ENCODE results near the gene STOX2. TPM values are rescaled to one million over a fixed set of nuclear protein-coding genes. Genes with fewer than 3 reads are reported as not detected.

STOX2 gene
- total RNA-seq, 1 donor from 2014 or later, result 9.4 TPM

DNA sequence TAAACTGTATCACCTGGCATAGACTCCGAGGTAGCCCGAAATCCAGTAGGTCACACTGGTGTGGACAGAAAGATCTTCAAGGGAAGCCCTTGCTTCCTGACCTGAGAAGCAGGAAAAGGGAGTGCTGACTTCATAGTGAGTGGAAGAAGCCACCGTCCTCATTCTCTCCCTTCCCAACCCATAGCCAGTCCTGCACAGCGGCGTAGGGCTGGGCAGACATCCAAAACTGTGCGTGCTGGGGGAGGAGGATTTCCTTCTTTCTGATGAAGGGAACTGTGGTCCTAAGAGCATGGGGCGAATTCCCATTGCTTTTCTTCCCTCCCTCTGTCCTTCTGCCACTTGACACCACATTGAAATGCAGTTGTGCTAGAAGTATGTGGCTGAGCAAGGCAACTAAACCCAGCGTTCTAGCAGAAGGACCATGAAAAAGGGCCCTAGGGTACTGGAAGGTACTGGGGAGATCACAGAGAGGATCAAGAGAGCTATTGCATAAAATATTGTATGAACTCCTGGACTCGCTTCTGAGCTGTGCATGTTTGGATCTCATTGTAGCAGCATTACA is 66.9 kb downstream of the STOX2 start:
- no peak overlapping the region for H3K4me3 ChIP-seq (ENCODE audit: low read length in 3 of 3)
- no peak overlapping the region for H3K27ac ChIP-seq (ENCODE audit: low read depth, low read length)
- H3K27me3 ChIP-seq (ENCODE audit: control insufficient read depth in 3 of 3, insufficient read depth in 3 of 3, low read length in 3 of 3), result no peaks in the 10 kb centered on the region

DNA sequence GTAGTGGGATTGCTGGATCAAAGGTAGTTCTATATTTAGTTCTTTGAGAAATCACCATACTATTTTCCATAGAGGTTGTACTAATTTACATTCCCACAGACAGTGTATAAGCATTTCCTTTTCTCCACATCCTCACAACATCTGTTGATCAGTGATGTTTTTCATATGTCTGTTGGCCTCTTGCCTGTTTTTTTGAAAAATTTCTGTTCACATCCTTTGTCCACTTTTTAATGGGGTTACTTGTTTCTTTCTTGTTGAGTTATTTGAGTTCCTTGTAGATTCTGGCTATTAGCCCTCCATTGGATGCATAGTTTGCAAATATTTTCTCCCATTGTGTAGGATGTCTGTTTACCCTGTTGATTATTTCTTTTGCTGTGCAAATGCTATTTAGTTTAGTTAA is 72.6 kb downstream of the STOX2 start:
- no peak overlapping the region for H3K4me3 ChIP-seq (ENCODE audit: low read length in 3 of 3)
- no peaks in the 10 kb centered on the region for H3K27me3 ChIP-seq (ENCODE audit: control insufficient read depth in 3 of 3, insufficient read depth in 3 of 3, low read length in 3 of 3)
- H3K9ac ChIP-seq (ENCODE audit: low read depth in 1 of 3, low read length in 3 of 3), result no peak overlapping the region
- no peaks in the 10 kb centered on the region for H3K4me1 ChIP-seq (ENCODE audit: control insufficient read depth in 3 of 3, insufficient read depth in 3 of 3, low read length in 3 of 3)
- peaks cover 0 to 6% (median 6%) of the 10 kb centered on the region in 3 donors for H3K9me3 ChIP-seq (ENCODE audit: control insufficient read depth in 3 of 3, low read length in 3 of 3)
- no peak overlapping the region for H3K27ac ChIP-seq (ENCODE audit: low read depth, low read length)
- H3K36me3 ChIP-seq (ENCODE audit: control insufficient read depth in 3 of 3, insufficient read depth in 3 of 3, low read length in 3 of 3), result no peaks in the 10 kb centered on the region

More for the DNA sequence above, 66.9 kb downstream of the STOX2 start:
- Histone ChIP-seq H3K4me1 (ENCODE audit: control insufficient read depth in 3 of 3, insufficient read depth in 3 of 3, low read length in 3 of 3) (peaks cover 0 to 2% (median 0%) of the 10 kb centered on the region in 3 donors), H3K9ac (ENCODE audit: low read depth in 1 of 3, low read length in 3 of 3) (no peak overlapping the region), H3K9me3 (ENCODE audit: control insufficient read depth in 3 of 3, low read length in 3 of 3) (peaks cover 0 to 6% (median 3%) of the 10 kb centered on the region in 3 donors), H3K36me3 (ENCODE audit: control insufficient read depth in 3 of 3, insufficient read depth in 3 of 3, low read length in 3 of 3) (no peaks in the 10 kb centered on the region)

DNA sequence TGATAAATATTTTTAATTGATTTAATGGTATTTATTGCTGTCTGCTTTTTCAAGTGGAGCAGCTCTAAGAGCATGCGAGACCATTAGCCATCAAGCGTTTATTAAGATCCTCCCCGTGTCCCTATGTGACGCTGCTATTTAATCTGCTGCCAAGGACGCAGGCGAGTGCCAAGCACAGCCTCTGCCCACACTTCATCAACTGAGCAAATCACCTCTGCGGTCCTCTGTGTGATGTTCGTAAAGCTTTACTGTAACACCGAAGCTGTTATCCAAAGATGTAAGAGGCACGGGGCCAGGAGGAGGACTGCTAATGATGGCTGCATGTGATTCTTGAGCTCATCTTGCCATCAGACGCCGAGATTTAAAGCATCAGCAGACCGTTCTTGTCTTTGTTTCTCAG is 79.5 kb downstream of the STOX2 start:
- H3K4me3 ChIP-seq (ENCODE audit: low read length in 3 of 3), result no peak overlapping the region
- no peaks in the 10 kb centered on the region for H3K9me3 ChIP-seq (ENCODE audit: control insufficient read depth in 3 of 3, low read length in 3 of 3)
- no peaks in the 10 kb centered on the region for H3K36me3 ChIP-seq (ENCODE audit: control insufficient read depth in 3 of 3, insufficient read depth in 3 of 3, low read length in 3 of 3)
- H3K4me1 ChIP-seq (ENCODE audit: control insufficient read depth in 3 of 3, insufficient read depth in 3 of 3, low read length in 3 of 3), result peaks cover 7 to 18% (median 17%) of the 10 kb centered on the region in 3 donors
- no peak overlapping the region for H3K27ac ChIP-seq (ENCODE audit: low read depth, low read length)
- no peak overlapping the region for H3K9ac ChIP-seq (ENCODE audit: low read depth in 1 of 3, low read length in 3 of 3)
- no peaks in the 10 kb centered on the region for H3K27me3 ChIP-seq (ENCODE audit: control insufficient read depth in 3 of 3, insufficient read depth in 3 of 3, low read length in 3 of 3)

DNA sequence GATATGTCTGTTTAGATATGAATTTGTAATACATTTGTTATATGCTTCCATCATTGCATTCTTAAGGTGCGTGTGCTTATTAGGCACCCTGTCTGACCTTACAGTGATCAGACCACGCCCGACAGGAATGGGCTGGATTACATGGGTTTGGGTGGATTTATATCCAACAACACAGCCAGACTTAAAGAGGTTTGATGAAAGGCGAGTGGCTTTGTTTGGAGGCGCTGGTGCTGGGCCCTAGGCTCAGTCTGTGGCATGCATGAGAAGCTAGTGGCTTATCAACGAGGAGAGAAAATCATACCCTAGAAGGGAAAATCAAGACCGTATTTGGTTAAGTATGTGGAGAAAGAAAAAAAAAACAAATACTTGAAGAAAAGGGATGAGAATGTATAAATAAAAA is 80.7 kb downstream of the STOX2 start:
- H3K36me3 ChIP-seq (ENCODE audit: control insufficient read depth in 3 of 3, insufficient read depth in 3 of 3, low read length in 3 of 3), result no peaks in the 10 kb centered on the region
- no peaks in the 10 kb centered on the region for H3K9me3 ChIP-seq (ENCODE audit: control insufficient read depth in 3 of 3, low read length in 3 of 3)
- H3K9ac ChIP-seq (ENCODE audit: low read depth in 1 of 3, low read length in 3 of 3), result no peak overlapping the region
- H3K27ac ChIP-seq (ENCODE audit: low read depth, low read length), result no peak overlapping the region
- H3K4me3 ChIP-seq (ENCODE audit: low read length in 3 of 3), result no peak overlapping the region
- no peaks in the 10 kb centered on the region for H3K27me3 ChIP-seq (ENCODE audit: control insufficient read depth in 3 of 3, insufficient read depth in 3 of 3, low read length in 3 of 3)
- peaks cover 7 to 18% (median 17%) of the 10 kb centered on the region in 3 donors for H3K4me1 ChIP-seq (ENCODE audit: control insufficient read depth in 3 of 3, insufficient read depth in 3 of 3, low read length in 3 of 3)

DNA sequence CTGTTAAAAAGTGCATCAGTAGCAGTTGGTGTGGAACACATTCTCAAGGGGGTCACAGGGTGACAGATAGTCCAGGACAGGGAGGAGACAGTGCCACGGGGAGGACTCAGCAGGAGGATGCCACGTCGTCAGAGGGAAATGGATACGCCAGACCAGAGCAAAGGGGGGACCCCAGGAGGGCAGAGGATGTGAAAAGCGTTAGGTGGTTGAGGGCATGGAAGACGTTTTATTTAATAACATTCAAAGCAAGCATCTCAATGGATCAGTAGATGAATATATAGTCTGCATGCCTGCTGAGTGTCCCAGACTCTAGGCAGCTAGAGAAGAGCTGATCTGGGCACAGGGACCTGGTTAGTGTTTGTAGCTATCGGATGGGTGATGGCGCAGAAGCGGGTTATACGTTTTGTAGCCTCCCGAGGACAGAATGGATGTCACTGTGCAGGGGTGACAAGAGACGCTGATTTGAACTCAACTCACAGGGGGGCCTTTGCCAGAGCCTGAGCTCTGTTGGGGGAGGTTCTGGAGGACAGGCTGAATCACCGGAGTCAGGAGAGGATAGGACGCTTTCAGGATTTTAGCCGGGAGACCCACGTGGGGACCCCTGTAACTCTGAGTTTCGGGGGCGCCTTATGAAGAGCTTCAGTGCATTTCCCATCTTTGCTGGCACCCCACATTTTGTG is 81.3 kb downstream of the STOX2 start:
- Histone ChIP-seq H3K36me3 (ENCODE audit: control insufficient read depth in 3 of 3, insufficient read depth in 3 of 3, low read length in 3 of 3) (no peaks in the 10 kb centered on the region), H3K9me3 (ENCODE audit: control insufficient read depth in 3 of 3, low read length in 3 of 3) (no peaks in the 10 kb centered on the region), H3K4me1 (ENCODE audit: control insufficient read depth in 3 of 3, insufficient read depth in 3 of 3, low read length in 3 of 3) (peaks cover 7 to 18% (median 17%) of the 10 kb centered on the region in 3 donors), H3K9ac (ENCODE audit: low read depth in 1 of 3, low read length in 3 of 3) (no peak overlapping the region), H3K27ac (ENCODE audit: low read depth, low read length) (no peak overlapping the region), H3K4me3 (ENCODE audit: low read length in 3 of 3) (no peak overlapping the region), H3K27me3 (ENCODE audit: control insufficient read depth in 3 of 3, insufficient read depth in 3 of 3, low read length in 3 of 3) (no peaks in the 10 kb centered on the region)

DNA sequence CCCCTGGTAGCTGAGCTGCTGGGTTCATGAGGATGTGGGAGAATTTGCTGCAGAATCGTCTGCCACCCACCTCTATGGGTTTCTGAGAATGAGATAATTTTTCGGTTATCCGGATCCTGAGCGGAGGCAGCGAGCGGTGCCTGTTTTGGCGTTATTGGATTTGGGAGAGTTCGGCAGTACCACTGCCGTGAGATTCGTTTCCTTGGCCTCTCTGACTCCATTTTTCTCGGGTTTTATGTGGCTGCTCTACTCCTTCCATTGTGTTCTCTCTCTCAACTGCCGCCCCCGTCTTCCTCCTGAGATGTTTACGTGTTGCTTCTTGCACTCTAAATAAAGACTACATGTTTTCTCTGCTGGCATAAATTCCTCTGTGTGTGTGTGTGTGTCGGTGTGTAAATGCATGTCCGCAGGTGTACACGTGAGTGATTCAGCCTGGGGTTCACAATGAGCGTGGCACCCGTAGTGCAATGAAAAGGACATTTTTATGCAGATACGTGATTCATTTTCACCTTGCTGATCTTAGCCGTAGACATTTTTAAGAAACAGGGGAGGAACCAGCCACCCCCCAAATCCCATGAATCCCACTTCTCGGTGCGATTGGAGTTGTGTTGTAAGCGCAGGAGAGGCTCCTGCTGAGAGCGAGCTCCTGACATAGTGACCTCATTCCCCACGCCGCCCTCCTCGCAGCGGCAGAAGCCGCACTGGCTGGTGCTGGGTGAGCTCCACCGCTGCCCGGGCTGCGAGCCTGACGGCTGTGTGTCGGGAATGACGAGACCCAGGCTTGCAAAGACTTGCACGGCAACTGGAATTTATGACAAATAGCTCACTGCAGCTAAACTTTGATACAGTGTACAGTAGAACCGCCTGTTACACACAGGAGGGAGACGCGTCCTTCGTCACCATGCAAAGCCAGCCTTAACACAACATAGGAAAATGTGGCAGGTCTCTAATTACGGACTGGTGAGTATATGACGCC is 82.2 kb downstream of the STOX2 start:
- H3K9me3 ChIP-seq (ENCODE audit: control insufficient read depth in 3 of 3, low read length in 3 of 3), result no peaks in the 10 kb centered on the region
- peak overlapping the region; percentile 62 to 88 (median 85) for H3K4me3 ChIP-seq (ENCODE audit: low read length in 3 of 3)
- peak overlapping the region; percentile 51 to 91 (median 87) for H3K9ac ChIP-seq (ENCODE audit: low read depth in 1 of 3, low read length in 3 of 3)
- H3K4me1 ChIP-seq (ENCODE audit: control insufficient read depth in 3 of 3, insufficient read depth in 3 of 3, low read length in 3 of 3), result peaks cover 7 to 18% (median 17%) of the 10 kb centered on the region in 3 donors
- peak overlapping the region; percentile 87 for H3K27ac ChIP-seq (ENCODE audit: low read depth, low read length)
- H3K27me3 ChIP-seq (ENCODE audit: control insufficient read depth in 3 of 3, insufficient read depth in 3 of 3, low read length in 3 of 3), result no peaks in the 10 kb centered on the region
- H3K36me3 ChIP-seq (ENCODE audit: control insufficient read depth in 3 of 3, insufficient read depth in 3 of 3, low read length in 3 of 3), result no peaks in the 10 kb centered on the region

DNA sequence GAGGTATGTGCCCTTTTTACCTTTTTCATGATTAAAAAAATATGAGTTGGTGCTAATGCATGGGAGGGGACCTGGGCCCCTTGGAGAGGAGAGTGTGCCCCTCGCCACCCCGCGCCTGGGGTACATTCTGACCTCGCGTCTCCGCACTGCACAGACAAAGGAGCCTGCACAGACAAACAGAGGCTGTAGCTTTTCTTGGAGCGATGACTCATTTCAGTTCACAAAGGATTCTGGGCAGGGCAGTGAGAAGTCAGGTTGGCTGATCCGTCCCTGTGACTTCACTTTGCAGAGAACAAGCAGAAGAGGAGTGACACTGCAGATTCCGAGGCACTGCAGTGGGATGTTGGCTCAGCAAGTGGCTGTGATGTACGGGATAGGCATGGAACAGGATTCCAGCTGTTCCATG is 82.9 kb downstream of the STOX2 start:
- Histone ChIP-seq H3K36me3 (ENCODE audit: control insufficient read depth in 3 of 3, insufficient read depth in 3 of 3, low read length in 3 of 3) (no peaks in the 10 kb centered on the region), H3K4me3 (ENCODE audit: low read length in 3 of 3) (peak overlapping the region; percentile 62 to 88 (median 85)), H3K4me1 (ENCODE audit: control insufficient read depth in 3 of 3, insufficient read depth in 3 of 3, low read length in 3 of 3) (peaks cover 7 to 18% (median 17%) of the 10 kb centered on the region in 3 donors), H3K27me3 (ENCODE audit: control insufficient read depth in 3 of 3, insufficient read depth in 3 of 3, low read length in 3 of 3) (no peaks in the 10 kb centered on the region), H3K27ac (ENCODE audit: low read depth, low read length) (peak overlapping the region; percentile 87), H3K9ac (ENCODE audit: low read depth in 1 of 3, low read length in 3 of 3) (peak overlapping the region; percentile 51 to 91 (median 87)), H3K9me3 (ENCODE audit: control insufficient read depth in 3 of 3, low read length in 3 of 3) (no peaks in the 10 kb centered on the region)

DNA sequence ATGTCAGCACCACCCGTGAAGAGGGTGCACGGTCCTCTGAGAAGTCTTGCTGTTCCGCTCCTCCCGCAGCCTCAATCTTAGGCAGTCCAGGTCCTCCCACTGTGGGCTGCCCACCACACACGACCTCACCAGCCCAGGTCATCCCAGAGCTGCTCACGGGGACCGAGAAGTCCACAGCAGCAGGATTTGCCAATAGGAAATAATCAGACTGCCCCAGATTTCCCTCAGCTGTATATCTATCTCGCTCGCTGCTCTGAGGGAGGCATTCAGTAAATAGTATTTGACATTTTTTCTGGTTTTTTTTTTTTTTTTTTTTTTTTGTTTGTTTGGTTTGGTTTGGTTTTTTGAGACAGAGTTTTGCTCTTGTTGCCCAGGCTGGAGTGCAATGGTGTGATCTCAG is 83.8 kb downstream of the STOX2 start:
- Histone ChIP-seq H3K4me3 (ENCODE audit: low read length in 3 of 3) (peak overlapping the region; percentile 62 to 88 (median 85)), H3K27me3 (ENCODE audit: control insufficient read depth in 3 of 3, insufficient read depth in 3 of 3, low read length in 3 of 3) (no peaks in the 10 kb centered on the region), H3K9me3 (ENCODE audit: control insufficient read depth in 3 of 3, low read length in 3 of 3) (no peaks in the 10 kb centered on the region), H3K27ac (ENCODE audit: low read depth, low read length) (peak overlapping the region; percentile 87), H3K4me1 (ENCODE audit: control insufficient read depth in 3 of 3, insufficient read depth in 3 of 3, low read length in 3 of 3) (peaks cover 7 to 18% (median 17%) of the 10 kb centered on the region in 3 donors), H3K36me3 (ENCODE audit: control insufficient read depth in 3 of 3, insufficient read depth in 3 of 3, low read length in 3 of 3) (no peaks in the 10 kb centered on the region), H3K9ac (ENCODE audit: low read depth in 1 of 3, low read length in 3 of 3) (peak overlapping the region; percentile 13 to 91 (median 51))

DNA sequence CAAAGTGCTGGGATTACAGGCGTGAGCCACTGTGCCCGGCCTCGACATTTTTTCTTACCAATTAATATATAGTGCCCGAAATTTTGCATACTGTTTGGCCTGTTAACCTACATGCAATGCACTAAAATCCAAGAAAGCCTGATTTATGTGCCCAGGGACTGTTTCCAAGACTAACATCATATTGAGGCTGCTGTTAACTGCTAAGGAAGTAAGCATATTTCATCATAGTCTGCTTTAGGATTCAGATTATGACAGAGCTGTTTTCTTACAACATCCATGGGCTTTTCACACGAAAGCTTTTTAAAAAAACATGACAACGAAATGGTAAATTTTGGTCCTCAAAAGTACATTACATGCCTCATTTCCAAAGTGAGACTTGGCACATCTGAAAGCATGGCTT is 84.4 kb downstream of the STOX2 start:
- Histone ChIP-seq H3K9me3 (ENCODE audit: control insufficient read depth in 3 of 3, low read length in 3 of 3) (no peaks in the 10 kb centered on the region), H3K4me3 (ENCODE audit: low read length in 3 of 3) (no peak overlapping the region), H3K9ac (ENCODE audit: low read depth in 1 of 3, low read length in 3 of 3) (no peak overlapping the region), H3K4me1 (ENCODE audit: control insufficient read depth in 3 of 3, insufficient read depth in 3 of 3, low read length in 3 of 3) (peaks cover 7 to 18% (median 17%) of the 10 kb centered on the region in 3 donors), H3K27ac (ENCODE audit: low read depth, low read length) (no peak overlapping the region), H3K27me3 (ENCODE audit: control insufficient read depth in 3 of 3, insufficient read depth in 3 of 3, low read length in 3 of 3) (no peaks in the 10 kb centered on the region), H3K36me3 (ENCODE audit: control insufficient read depth in 3 of 3, insufficient read depth in 3 of 3, low read length in 3 of 3) (no peaks in the 10 kb centered on the region)
